ENCODE measurements around the gene NIP7. TPM values are rescaled to one million over a fixed set of nuclear protein-coding genes. Genes with fewer than 3 reads are reported as not detected.

Gene NIP7
- total and polyA plus RNA-seq, 2 experiments from 2014 or later: 30.4 to 47.4 TPM

DNA sequence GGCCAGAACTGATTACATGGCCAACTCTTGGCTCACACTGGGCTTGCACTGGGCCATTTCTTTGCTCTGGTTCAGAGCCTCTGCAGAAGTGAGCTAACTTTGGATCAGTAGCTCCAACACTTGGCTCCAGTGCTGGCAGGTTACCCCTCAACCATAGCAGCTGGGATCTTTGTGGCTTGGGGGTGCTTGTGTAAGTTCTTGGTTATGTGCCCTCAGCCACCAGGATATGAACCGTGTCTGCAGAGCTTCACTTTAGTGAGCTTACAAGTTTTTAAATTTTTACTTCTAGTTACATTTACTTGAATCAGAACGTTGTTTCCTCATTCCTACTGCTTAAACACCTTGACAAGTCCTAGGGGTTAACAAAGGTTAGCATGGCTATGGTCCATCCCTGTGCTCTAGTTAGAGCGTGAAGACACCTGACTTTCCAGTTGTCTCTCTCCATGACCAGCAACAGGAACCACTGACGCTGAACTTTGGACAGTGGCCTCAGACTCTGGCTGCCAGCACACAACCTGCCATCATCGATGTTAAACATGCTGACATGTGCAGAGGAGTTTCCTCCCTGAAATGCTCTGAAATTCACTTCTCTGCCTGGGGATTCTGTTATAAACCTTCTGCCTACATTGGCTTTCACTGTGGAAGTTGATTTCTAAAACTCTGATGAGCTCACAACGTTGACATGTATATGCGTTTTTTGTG, 13.2 kb upstream of the NIP7 start (continued):
- TF ChIP-seq, protein P1, sequence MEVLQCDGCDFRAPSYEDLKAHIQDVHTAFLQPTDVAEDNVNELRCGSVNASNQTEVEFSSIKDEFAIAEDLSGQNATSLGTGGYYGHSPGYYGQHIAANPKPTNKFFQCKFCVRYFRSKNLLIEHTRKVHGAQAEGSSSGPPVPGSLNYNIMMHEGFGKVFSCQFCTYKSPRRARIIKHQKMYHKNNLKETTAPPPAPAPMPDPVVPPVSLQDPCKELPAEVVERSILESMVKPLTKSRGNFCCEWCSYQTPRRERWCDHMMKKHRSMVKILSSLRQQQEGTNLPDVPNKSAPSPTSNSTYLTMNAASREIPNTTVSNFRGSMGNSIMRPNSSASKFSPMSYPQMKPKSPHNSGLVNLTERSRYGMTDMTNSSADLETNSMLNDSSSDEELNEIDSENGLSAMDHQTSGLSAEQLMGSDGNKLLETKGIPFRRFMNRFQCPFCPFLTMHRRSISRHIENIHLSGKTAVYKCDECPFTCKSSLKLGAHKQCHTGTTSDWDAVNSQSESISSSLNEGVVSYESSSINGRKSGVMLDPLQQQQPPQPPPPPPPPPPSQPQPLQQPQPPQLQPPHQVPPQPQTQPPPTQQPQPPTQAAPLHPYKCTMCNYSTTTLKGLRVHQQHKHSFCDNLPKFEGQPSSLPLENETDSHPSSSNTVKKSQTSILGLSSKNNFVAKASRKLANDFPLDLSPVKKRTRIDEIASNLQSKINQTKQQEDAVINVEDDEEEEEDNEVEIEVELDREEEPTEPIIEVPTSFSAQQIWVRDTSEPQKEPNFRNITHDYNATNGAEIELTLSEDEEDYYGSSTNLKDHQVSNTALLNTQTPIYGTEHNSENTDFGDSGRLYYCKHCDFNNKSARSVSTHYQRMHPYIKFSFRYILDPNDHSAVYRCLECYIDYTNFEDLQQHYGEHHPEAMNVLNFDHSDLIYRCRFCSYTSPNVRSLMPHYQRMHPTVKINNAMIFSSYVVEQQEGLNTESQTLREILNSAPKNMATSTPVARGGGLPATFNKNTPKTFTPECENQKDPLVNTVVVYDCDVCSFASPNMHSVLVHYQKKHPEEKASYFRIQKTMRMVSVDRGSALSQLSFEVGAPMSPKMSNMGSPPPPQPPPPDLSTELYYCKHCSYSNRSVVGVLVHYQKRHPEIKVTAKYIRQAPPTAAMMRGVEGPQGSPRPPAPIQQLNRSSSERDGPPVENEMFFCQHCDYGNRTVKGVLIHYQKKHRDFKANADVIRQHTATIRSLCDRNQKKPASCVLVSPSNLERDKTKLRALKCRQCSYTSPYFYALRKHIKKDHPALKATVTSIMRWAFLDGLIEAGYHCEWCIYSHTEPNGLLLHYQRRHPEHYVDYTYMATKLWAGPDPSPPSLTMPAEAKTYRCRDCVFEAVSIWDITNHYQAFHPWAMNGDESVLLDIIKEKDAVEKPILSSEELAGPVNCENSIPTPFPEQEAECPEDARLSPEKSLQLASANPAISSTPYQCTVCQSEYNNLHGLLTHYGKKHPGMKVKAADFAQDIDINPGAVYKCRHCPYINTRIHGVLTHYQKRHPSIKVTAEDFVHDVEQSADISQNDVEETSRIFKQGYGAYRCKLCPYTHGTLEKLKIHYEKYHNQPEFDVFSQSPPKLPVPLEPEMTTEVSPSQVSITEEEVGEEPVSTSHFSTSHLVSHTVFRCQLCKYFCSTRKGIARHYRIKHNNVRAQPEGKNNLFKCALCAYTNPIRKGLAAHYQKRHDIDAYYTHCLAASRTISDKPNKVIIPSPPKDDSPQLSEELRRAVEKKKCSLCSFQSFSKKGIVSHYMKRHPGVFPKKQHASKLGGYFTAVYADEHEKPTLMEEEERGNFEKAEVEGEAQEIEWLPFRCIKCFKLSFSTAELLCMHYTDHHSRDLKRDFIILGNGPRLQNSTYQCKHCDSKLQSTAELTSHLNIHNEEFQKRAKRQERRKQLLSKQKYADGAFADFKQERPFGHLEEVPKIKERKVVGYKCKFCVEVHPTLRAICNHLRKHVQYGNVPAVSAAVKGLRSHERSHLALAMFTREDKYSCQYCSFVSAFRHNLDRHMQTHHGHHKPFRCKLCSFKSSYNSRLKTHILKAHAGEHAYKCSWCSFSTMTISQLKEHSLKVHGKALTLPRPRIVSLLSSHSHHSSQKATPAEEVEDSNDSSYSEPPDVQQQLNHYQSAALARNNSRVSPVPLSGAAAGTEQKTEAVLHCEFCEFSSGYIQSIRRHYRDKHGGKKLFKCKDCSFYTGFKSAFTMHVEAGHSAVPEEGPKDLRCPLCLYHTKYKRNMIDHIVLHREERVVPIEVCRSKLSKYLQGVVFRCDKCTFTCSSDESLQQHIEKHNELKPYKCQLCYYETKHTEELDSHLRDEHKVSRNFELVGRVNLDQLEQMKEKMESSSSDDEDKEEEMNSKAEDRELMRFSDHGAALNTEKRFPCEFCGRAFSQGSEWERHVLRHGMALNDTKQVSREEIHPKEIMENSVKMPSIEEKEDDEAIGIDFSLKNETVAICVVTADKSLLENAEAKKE (CRISPR knock-in tag; IDR thresholded peaks at IDR 0.05): no peak
- TF ChIP-seq, protein P2, sequence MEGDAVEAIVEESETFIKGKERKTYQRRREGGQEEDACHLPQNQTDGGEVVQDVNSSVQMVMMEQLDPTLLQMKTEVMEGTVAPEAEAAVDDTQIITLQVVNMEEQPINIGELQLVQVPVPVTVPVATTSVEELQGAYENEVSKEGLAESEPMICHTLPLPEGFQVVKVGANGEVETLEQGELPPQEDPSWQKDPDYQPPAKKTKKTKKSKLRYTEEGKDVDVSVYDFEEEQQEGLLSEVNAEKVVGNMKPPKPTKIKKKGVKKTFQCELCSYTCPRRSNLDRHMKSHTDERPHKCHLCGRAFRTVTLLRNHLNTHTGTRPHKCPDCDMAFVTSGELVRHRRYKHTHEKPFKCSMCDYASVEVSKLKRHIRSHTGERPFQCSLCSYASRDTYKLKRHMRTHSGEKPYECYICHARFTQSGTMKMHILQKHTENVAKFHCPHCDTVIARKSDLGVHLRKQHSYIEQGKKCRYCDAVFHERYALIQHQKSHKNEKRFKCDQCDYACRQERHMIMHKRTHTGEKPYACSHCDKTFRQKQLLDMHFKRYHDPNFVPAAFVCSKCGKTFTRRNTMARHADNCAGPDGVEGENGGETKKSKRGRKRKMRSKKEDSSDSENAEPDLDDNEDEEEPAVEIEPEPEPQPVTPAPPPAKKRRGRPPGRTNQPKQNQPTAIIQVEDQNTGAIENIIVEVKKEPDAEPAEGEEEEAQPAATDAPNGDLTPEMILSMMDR (conservative IDR thresholded peaks at IDR 0.05; ENCODE audit: low read depth in 2 of 2): no peak
- TF ChIP-seq POLR2AphosphoS5 (IDR thresholded peaks at IDR 0.05; ENCODE audit: low read depth) (no peak), ETS1 (IDR thresholded peaks at IDR 0.05) (no peak), NANOG (IDR thresholded peaks at IDR 0.05; ENCODE audit: borderline replicate concordance) (no peak), ZNF114 (CRISPR knock-in tag; IDR thresholded peaks at IDR 0.05) (no peak), STAT1 (IDR thresholded peaks at IDR 0.05; ENCODE audit: unreplicated experiment) (no peak), JUNB (IDR thresholded peaks at IDR 0.05; ENCODE audit: unreplicated experiment) (no peak), ZNF331 (CRISPR knock-in tag; IDR thresholded peaks at IDR 0.05; ENCODE audit: low read depth) (no peak), EZH2 (IDR thresholded peaks at IDR 0.05; ENCODE audit: low read depth, unreplicated experiment) (no peak), CREB1 (CRISPR knock-in tag; IDR thresholded peaks at IDR 0.05; ENCODE audit: low read depth) (no peak)
